Measurements from ENCODE around the gene MGAT5B. TPM values are rescaled to one million over a fixed set of nuclear protein-coding genes. Genes with fewer than 3 reads are reported as not detected.

Gene MGAT5B
- total RNA-seq, 1 donor from 2014 or later, result 1.8 TPM

- Histone ChIP-seq H3K36me3 (no peaks in the 10 kb centered on the region), H3K4me2 (no peak overlapping the region)
These were observed 34.3 kb downstream of the MGAT5B start for GRCh38 chr17:76902476-76902875.

GRCh38 chr17:76903631-76904030 lies 35.4 kb downstream of the MGAT5B start:
- Mint-ChIP-seq H3K27me3 (ENCODE audit: insufficient read depth, low read depth) (peaks cover 7% of the 10 kb centered on the region), H3K27ac (no peak overlapping the region), H3K36me3 (peaks cover 5% of the 10 kb centered on the region), H3K4me1 (peaks cover 2% of the 10 kb centered on the region), H3K4me3 (no peak overlapping the region), H3K9me3 (no peaks in the 10 kb centered on the region)
- H3K9me3 ChIP-seq (ENCODE audit: low read depth), result no peaks in the 10 kb centered on the region
- no peaks in the 10 kb centered on the region for H3F3A ChIP-seq (ENCODE audit: low read depth)
- no peak overlapping the region for H3K27ac ChIP-seq
- no peak overlapping the region for H3K4me3 ChIP-seq
- TF ChIP-seq EZH2phosphoT487 (IDR thresholded peaks at IDR 0.05) (no peak), EZH2 (IDR thresholded peaks at IDR 0.05) (no peak)
- TF ChIP-seq, protein P1, sequence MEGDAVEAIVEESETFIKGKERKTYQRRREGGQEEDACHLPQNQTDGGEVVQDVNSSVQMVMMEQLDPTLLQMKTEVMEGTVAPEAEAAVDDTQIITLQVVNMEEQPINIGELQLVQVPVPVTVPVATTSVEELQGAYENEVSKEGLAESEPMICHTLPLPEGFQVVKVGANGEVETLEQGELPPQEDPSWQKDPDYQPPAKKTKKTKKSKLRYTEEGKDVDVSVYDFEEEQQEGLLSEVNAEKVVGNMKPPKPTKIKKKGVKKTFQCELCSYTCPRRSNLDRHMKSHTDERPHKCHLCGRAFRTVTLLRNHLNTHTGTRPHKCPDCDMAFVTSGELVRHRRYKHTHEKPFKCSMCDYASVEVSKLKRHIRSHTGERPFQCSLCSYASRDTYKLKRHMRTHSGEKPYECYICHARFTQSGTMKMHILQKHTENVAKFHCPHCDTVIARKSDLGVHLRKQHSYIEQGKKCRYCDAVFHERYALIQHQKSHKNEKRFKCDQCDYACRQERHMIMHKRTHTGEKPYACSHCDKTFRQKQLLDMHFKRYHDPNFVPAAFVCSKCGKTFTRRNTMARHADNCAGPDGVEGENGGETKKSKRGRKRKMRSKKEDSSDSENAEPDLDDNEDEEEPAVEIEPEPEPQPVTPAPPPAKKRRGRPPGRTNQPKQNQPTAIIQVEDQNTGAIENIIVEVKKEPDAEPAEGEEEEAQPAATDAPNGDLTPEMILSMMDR (IDR thresholded peaks at IDR 0.05), result no peak
- H2AFZ ChIP-seq (replicated peaks), result no peak overlapping the region
- no peaks in the 10 kb centered on the region for H3K36me3 ChIP-seq
- peaks cover 2% of the 10 kb centered on the region for H4K20me1 ChIP-seq (ENCODE audit: low read depth)
- no peaks in the 10 kb centered on the region for H3K79me2 ChIP-seq (ENCODE audit: low read depth)
- no peaks in the 10 kb centered on the region for H3K27me3 ChIP-seq
- DNase-seq (ENCODE audit: low spot score), result no peak
- no peaks in the 10 kb centered on the region for H3K4me1 ChIP-seq
- no peak overlapping the region for H3K9ac ChIP-seq
- H3K4me2 ChIP-seq, result no peak overlapping the region

More at GRCh38 chr17:76902476-76902875, 34.3 kb downstream of the MGAT5B start:
- Histone ChIP-seq H2AFZ (replicated peaks) (no peak overlapping the region), H3K27ac (no peak overlapping the region), H3K9ac (no peak overlapping the region), H3K4me3 (no peak overlapping the region), H3K4me1 (no peaks in the 10 kb centered on the region), H3F3A (ENCODE audit: low read depth) (no peaks in the 10 kb centered on the region), H3K27me3 (no peaks in the 10 kb centered on the region), H3K79me2 (ENCODE audit: low read depth) (no peaks in the 10 kb centered on the region), H4K20me1 (ENCODE audit: low read depth) (peaks cover 2% of the 10 kb centered on the region), H3K9me3 (ENCODE audit: low read depth) (no peaks in the 10 kb centered on the region)
- no peak overlapping the region for H3K27ac Mint-ChIP-seq
- peaks cover 2% of the 10 kb centered on the region for H3K36me3 Mint-ChIP-seq
- DNase-seq (ENCODE audit: low spot score), result no peak
- peaks cover 2% of the 10 kb centered on the region for H3K4me1 Mint-ChIP-seq
- peaks cover 7% of the 10 kb centered on the region for H3K27me3 Mint-ChIP-seq (ENCODE audit: insufficient read depth, low read depth)
- TF ChIP-seq EZH2 (IDR thresholded peaks at IDR 0.05), result no peak
- TF ChIP-seq, protein P1 (IDR thresholded peaks at IDR 0.05), result no peak
- TF ChIP-seq EZH2phosphoT487 (IDR thresholded peaks at IDR 0.05), result no peak
- no peaks in the 10 kb centered on the region for H3K9me3 Mint-ChIP-seq
- H3K4me3 Mint-ChIP-seq, result no peak overlapping the region

DNA sequence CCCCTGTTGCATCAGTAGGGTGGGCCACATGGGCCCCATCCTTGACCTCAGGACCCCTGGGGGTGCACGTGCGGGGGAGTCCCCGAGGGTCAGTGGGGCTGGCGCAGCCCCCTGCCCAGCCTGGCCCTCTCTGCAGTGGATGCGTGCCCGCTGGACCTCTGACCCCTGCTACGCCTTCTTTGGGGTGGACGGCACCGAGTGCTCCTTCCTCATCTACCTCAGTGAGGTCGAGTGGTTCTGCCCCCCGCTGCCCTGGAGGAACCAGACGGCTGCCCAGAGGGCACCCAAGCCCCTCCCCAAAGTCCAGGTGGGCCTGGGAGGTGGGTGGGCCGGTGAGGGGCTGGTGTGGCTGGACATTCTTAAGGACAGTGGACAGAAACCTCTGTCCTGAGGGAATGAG lies 35.9 kb downstream of the MGAT5B start:
- Mint-ChIP-seq H3K4me3 (no peak overlapping the region), H3K4me1 (peaks cover 2% of the 10 kb centered on the region), H3K27me3 (ENCODE audit: insufficient read depth, low read depth) (peaks cover 7% of the 10 kb centered on the region), H3K9me3 (no peaks in the 10 kb centered on the region), H3K36me3 (peaks cover 5% of the 10 kb centered on the region), H3K27ac (no peak overlapping the region)
- no peak overlapping the region for H3K27ac ChIP-seq
- peaks cover under 1% of the 10 kb centered on the region for H3F3A ChIP-seq (ENCODE audit: low read depth)
- no peak overlapping the region for H2AFZ ChIP-seq (replicated peaks)
- H3K27me3 ChIP-seq, result no peaks in the 10 kb centered on the region
- TF ChIP-seq EZH2phosphoT487 (IDR thresholded peaks at IDR 0.05), result no peak
- TF ChIP-seq, protein P1 (IDR thresholded peaks at IDR 0.05), result no peak
- no peak for TF ChIP-seq EZH2 (IDR thresholded peaks at IDR 0.05)
- H3K4me2 ChIP-seq, result no peak overlapping the region
- H3K9ac ChIP-seq, result no peak overlapping the region
- H3K4me1 ChIP-seq, result no peaks in the 10 kb centered on the region
- peaks cover 3% of the 10 kb centered on the region for H4K20me1 ChIP-seq (ENCODE audit: low read depth)
- no peaks in the 10 kb centered on the region for H3K9me3 ChIP-seq (ENCODE audit: low read depth)
- no peak for DNase-seq (ENCODE audit: low spot score)
- no peak overlapping the region for H3K4me3 ChIP-seq
- no peaks in the 10 kb centered on the region for H3K36me3 ChIP-seq
- H3K79me2 ChIP-seq (ENCODE audit: low read depth), result no peaks in the 10 kb centered on the region
